Skin epidermis (tissue), 12 donors: Measurements from ENCODE around the gene CXXC5.

Experiments used
- H3K27ac ChIP-seq, 21 experiments: fragments of 200-600 bp; sonication (generic) in 11 of 21; one replicate each; pipeline ENCODE4 v1.5.0; 2020; ENCODE audit warnings: mild to moderate bottlenecking in 3 of 21, inconsistent platforms in 2 of 21, moderate library complexity in 2 of 21
- H3K4me3 ChIP-seq, 7 experiments: fragments of 200-600 bp; sonication (generic) in 2 of 7; one replicate each; pipeline ENCODE4 v1.5.0; 2020; ENCODE audit warnings: inconsistent platforms in 2 of 7, mild to moderate bottlenecking in 2 of 7, moderate library complexity in 1 of 7

The CXXC5 gene

GRCh38 chr5:139687656-139688055, 39.5 kb downstream of the CXXC5 start:
- H3K4me3 ChIP-seq, result no peak overlapping the region
- peak overlapping the region in 1 of 21 experiments; percentile 16 for H3K27ac ChIP-seq

- Histone ChIP-seq H3K27ac (peak overlapping the region in 4 of 21 experiments; percentile 6 to 16 (median 14)), H3K4me3 (no peak overlapping the region)
Measured at GRCh38 chr5:139688088-139688702, 40.0 kb downstream of the CXXC5 start.

- Histone ChIP-seq H3K27ac (peak overlapping the region in 3 of 21 experiments; percentile 12 to 69 (median 45)), H3K4me3 (no peak overlapping the region)
Measured at GRCh38 chr5:139688751-139689372, 40.7 kb downstream of the CXXC5 start.

- peak overlapping the region in 14 of 21 experiments; percentile 1 to 71 (median 29) for H3K27ac ChIP-seq
Measured at GRCh38 chr5:139689631-139690063, 41.5 kb downstream of the CXXC5 start.

GRCh38 chr5:139690064-139690802, 42.1 kb downstream of the CXXC5 start:
- Histone ChIP-seq H3K27ac (peak overlapping the region in 16 of 21 experiments; percentile 1 to 71 (median 32)), H3K4me3 (no peak overlapping the region)

More at GRCh38 chr5:139689631-139690063, 41.5 kb downstream of the CXXC5 start:
- no peak overlapping the region for H3K4me3 ChIP-seq

- H3K4me3 ChIP-seq, result no peak overlapping the region
Measured at GRCh38 chr5:139690803-139691629, 42.9 kb downstream of the CXXC5 start.

GRCh38 chr5:139692148-139692547, 44.0 kb downstream of the CXXC5 start:
- H3K4me3 ChIP-seq, result no peak overlapping the region
- peak overlapping the region in 2 of 21 experiments; percentile 14 to 24 for H3K27ac ChIP-seq

More at GRCh38 chr5:139690803-139691629, 42.9 kb downstream of the CXXC5 start:
- peak overlapping the region in 13 of 21 experiments; percentile 1 to 71 (median 32) for H3K27ac ChIP-seq

- Histone ChIP-seq H3K4me3 (no peak overlapping the region), H3K27ac (peak overlapping the region in 3 of 21 experiments; percentile 8 to 44 (median 24))
Measured at GRCh38 chr5:139692679-139693308, 44.6 kb downstream of the CXXC5 start.

GRCh38 chr5:139693676-139694364, 45.7 kb downstream of the CXXC5 start:
- H3K4me3 ChIP-seq, result no peak overlapping the region
- peak overlapping the region in 6 of 21 experiments; percentile 4 to 51 (median 34) for H3K27ac ChIP-seq

GRCh38 chr5:139694556-139695177, 46.5 kb downstream of the CXXC5 start:
- Histone ChIP-seq H3K4me3 (no peak overlapping the region), H3K27ac (peak overlapping the region in 4 of 21 experiments; percentile 4 to 51 (median 28))

- H3K4me3 ChIP-seq, result no peak overlapping the region
- H3K27ac ChIP-seq, result peak overlapping the region in 3 of 21 experiments; percentile 1 to 84 (median 28)
Measured at GRCh38 chr5:139695178-139695573, 47.0 kb downstream of the CXXC5 start.

GRCh38 chr5:139696167-139696893, 48.2 kb downstream of the CXXC5 start:
- Histone ChIP-seq H3K4me3 (peak overlapping the region in 3 of 7 experiments; percentile 12 to 40 (median 22)), H3K27ac (peak overlapping the region in 18 of 21 experiments; percentile 60 to 94 (median 86))

- Histone ChIP-seq H3K27ac (peak overlapping the region; percentile 41 to 94 (median 86)), H3K4me3 (peak overlapping the region; percentile 12 to 40 (median 27))
Measured at GRCh38 chr5:139696894-139697658, 48.9 kb downstream of the CXXC5 start.

- Histone ChIP-seq H3K27ac (peak overlapping the region in 18 of 21 experiments; percentile 75 to 94 (median 87)), H3K4me3 (no peak overlapping the region)
Measured at GRCh38 chr5:139698490-139699146, 50.5 kb downstream of the CXXC5 start.

GRCh38 chr5:139699351-139699750, 51.2 kb downstream of the CXXC5 start:
- Histone ChIP-seq H3K27ac (peak overlapping the region in 8 of 21 experiments; percentile 4 to 94 (median 80)), H3K4me3 (no peak overlapping the region)

- Histone ChIP-seq H3K27ac (peak overlapping the region in 1 of 21 experiments; percentile 30), H3K4me3 (no peak overlapping the region)
Measured at GRCh38 chr5:139700711-139701055, 52.5 kb downstream of the CXXC5 start.
